NCI-H1105 (cell line): ENCODE data around the gene SF1.

Experiments used
- DNase-seq: peaks from one replicate; lab custom pipeline; 2025; lab: John Stamatoyannopoulos, UW

The SF1 gene

GRCh38 chr11:64759722-64760719, 18.3 kb downstream of the SF1 start, which contains the start of gene PYGM:
TSS of gene PYGM (minus strand) at chr11:64759974. CDS start at chr11:64759898, 76 bp downstream.
- DNase-seq, result no peak

GRCh38 chr11:64759131-64759721, 19.1 kb downstream of the SF1 start:
- DNase-seq, result no peak

- no peak for DNase-seq
Measured at GRCh38 chr11:64758330-64759079, 19.8 kb downstream of the SF1 start.

DNA sequence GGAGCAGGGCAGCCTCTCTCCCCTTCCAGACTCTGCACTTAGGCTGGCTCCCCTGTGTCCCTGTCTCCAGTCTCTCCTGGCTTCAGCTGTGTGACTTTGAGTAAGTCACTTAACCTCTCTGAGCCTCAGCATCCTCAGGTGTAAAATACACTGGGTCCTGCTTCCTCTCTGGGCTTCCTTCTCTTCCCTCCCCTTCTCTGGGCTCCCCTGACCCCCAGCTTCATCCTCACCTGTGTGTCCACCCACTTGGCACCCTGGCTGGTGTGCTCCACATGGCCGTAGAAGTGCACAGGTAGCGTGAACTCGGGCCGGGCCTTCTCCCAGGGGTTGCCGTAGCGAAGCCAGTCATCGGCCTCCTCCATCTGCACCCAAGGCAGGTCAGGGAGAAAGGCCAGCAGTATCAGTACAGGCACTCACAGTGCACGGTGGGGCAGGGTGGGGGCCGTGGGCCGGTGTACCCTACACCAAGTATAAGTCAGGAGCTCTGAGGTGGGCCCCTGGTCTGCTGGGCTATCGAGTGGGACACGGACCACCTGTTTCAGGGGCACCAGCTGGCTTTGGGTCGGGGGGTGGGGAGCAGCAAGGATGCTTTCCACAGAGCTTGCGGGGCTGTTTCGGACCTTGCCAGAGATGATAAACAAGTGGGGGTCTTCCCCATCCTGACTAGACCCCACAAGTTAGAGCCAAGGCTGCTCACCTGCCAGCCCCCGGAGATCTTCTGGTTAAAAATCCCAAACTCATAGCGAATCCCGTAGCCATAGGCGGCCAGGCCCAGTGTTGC, 20.6 kb downstream of the SF1 start:
- DNase-seq, result no peak

DNA sequence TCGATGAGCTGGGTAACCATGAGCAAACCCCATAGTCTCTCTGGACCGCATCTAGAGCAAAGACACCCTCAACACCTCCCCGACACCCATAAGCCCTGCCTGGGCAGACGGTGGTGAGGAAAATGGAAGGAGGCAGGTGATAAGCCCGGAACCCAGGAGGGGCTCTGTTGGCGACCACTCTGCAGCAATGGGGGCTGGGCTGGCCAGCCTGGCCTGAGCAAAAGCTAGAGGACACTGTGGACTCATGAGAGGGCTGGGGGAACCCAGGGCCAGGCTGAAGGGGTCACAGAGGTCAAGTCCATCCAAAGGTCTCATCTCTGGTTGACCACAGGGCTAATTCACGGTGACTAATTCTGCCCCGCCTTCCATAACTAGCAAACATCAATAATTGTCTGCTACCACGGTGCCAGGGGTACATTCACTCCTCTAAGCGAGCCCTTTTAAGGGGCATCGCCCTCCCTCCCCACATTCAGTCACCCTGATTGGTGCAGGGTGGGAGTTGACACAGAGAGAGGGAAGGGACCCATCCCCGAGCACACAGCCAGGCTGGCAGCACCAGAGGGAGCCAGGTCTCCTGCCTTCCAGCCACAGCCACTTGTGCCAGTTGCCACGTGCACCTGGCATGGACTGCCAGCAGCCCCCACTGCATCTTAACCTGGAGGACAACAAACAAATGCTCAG, 22.5 kb downstream of the SF1 start:
- DNase-seq, result no peak

- no peak for DNase-seq
Measured at GRCh38 chr11:64754919-64755662, 23.3 kb downstream of the SF1 start.

GRCh38 chr11:64754124-64754918, 24.0 kb downstream of the SF1 start:
- no peak for DNase-seq

DNA sequence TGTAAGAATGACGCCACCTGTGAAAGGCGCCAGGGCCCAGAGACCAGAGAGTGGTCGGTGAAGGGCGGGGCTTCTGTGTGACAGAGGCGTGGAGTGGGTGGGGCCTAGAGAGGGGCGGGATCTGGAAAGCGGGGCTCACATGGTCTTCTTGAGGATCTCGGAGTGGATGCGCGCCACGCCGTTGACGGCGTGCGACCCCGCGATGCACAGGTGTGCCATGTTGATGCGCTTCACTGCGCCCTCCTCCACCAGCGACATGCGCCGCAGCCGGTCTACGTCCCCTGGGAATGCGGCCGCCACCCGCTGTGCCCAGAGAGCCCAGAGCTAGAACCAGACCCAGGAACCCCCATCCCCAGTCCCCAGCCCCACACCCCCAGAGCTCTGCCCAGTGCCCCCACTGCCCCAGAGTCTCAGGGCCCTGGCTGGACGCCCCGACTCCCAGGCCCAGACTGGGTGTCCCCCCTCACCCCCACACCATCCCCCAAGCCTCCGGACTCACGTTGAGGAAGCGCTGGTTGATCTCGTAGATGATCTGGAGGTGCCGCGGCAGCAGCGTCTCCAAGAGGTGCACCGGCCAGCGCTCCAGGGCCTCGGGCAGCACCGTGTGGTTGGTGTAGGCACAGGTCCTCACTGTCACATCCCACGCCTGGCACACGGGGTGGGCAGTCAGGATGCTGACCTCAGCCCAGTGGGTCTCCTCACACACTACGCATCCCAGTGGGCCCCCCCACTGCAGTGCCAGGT, 24.8 kb downstream of the SF1 start:
- DNase-seq, result no peak

- no peak for DNase-seq
Measured at GRCh38 chr11:64753019-64753379, 25.3 kb downstream of the SF1 start.

- DNase-seq, result no peak
Measured at GRCh38 chr11:64752175-64752970, 26.0 kb downstream of the SF1 start.

DNA sequence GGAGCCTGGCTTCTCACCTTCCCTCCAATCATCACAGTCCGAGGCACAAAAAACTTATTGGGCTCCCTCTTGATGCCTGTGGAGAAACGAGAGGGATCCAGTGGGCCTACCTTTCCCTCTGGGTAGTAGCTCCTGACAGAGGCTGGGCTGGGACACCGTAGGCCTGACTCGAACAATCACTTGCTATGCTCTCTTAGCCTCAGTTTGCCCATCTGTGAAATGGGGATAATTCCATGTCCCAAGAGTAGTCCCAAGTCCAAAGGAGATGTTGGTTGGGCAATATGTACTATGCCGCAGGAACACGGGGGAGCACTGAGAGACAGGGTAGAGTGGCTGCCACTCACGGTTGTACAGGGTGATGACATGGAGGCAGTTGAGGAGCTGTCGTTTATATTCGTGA, 26.8 kb downstream of the SF1 start:
- no peak for DNase-seq

GRCh38 chr11:64751136-64751535, 27.2 kb downstream of the SF1 start:
- DNase-seq, result no peak

DNA sequence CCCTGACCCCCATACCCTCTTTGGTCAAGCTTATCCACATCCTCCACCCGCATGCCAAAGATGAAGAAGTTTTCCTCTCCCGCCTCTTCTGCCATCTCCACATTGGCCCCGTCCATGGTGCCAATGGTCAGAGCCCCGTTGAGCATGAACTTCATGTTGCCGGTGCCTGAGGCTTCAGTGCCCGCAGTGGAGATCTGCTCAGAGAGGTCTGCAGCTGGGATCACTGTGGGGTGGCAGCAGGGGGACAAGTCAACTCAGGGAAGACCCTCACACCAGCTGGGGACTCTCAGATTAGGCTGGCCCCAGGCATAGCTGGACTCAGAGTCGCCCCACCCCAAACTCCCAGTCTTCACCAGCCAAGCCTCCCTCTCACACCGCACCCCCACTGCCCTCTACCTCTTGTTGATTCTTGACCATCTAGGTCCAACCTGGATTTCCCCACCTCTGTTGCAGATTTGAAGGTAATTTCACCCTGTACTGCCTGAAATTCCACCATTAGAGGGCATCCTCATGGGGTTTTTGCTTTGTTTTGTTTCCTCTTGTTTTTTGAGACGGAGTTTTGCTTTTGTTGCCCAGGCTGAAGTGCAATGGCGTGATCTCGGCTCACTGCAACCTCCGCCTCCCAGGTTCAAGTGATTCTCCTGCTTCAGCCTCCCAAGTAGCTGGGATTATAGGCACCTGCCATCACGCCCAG, 27.8 kb downstream of the SF1 start:
- DNase-seq, result no peak

GRCh38 chr11:64747961-64748665, 30.2 kb downstream of the SF1 start:
- DNase-seq, result no peak

GRCh38 chr11:64746486-64746885, 31.9 kb downstream of the SF1 start:
- no peak for DNase-seq

GRCh38 chr11:64745521-64746328, 32.6 kb downstream of the SF1 start:
- DNase-seq, result peak; percentile 53
